Caki2 (cell line): ENCODE results near the gene ABCD3. TPM values are rescaled to one million over a fixed set of nuclear protein-coding genes. Genes with fewer than 3 reads are reported as not detected.
"Not testable (repeated sequence)": the region's sequence is repeated elsewhere in the genome, so short reads cannot be mapped to it uniquely, and the experiment has no call there.

Source experiments
- DNase-seq: peaks from one replicate; pipeline ENCODE4 v3.0.0-alpha.2; 2015; ENCODE audit warnings: low read depth
- in situ Hi-C: cut with HindIII; loops from 2 replicates; pipeline ENCODE4 v1.10.0; 2016; ENCODE audit warnings: low sequenced_read_pairs, low pct_unique_long_range_greater_than_20kb, mixed read lengths
- total RNA-seq: library from RNA; depleted of rRNA; stranded (reverse); fragments of >200 nt; shearing (Covaris generic); gene quantifications from 2 replicates; pipeline ENCODE4 v1.2.3, GENCODE V29; 2014; ENCODE audit warnings: low replicate concordance

The ABCD3 gene
- total RNA-seq, 1 experiment from 2014 or later = 17.1 TPM

GRCh38 chr1:94406446-94406845 is 11.7 kb upstream of the ABCD3 start:
- no peak for DNase-seq
- in situ Hi-C loops = no loop called here

- in situ Hi-C loops = no loop called here
- DNase-seq = no peak
Observed at GRCh38 chr1:94408104-94408830, 9.9 kb upstream of the ABCD3 start.

DNA sequence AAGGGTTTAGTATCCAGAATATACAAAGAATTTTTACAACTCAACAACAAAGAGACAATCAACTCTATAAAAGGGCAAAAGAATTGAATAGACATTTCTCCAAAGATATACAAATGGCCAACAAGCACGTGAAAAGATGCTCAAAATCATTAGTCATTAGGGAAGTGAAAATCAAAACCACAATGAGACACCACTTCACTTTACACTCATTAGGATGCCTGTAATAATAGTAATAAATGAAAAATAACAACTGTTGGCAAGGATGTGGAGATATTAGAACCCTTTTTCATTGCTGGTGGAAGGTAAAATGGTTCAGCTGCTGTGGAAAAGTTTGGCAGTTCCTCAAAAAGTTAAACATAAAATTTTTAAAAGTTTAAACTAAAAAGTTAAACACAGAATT is 7.0 kb upstream of the ABCD3 start:
- no peak for DNase-seq
- in situ Hi-C loops = no loop called here

DNA sequence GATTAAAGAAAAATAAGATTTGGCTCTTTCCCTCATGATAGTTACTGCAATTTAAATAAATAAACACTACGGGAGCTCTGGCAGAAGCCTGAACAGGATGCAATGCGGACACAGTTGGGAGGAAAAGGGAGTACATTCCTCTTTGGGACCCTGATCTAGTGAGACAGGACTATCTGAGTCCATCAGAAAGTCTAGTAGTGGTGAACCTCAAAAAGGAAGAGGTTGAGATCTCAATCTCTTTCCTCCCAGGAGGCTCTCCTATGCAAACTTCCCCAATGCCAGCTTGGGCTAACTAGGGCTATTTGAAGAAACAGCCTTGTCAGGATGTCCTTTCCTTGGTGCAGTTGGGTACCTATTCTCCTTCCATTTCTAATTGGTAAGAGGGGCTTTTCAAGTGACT is 4.9 kb upstream of the ABCD3 start:
- in situ Hi-C loops = no loop called here
- DNase-seq = no peak

- DNase-seq = no peak
- in situ Hi-C loops = no loop called here
Observed at GRCh38 chr1:94416901-94417727, 1.1 kb upstream of the ABCD3 start.

GRCh38 chr1:94417728-94417977 is 536 bp upstream of the ABCD3 start:
- no peak for DNase-seq
- in situ Hi-C loops = no loop called here

DNA sequence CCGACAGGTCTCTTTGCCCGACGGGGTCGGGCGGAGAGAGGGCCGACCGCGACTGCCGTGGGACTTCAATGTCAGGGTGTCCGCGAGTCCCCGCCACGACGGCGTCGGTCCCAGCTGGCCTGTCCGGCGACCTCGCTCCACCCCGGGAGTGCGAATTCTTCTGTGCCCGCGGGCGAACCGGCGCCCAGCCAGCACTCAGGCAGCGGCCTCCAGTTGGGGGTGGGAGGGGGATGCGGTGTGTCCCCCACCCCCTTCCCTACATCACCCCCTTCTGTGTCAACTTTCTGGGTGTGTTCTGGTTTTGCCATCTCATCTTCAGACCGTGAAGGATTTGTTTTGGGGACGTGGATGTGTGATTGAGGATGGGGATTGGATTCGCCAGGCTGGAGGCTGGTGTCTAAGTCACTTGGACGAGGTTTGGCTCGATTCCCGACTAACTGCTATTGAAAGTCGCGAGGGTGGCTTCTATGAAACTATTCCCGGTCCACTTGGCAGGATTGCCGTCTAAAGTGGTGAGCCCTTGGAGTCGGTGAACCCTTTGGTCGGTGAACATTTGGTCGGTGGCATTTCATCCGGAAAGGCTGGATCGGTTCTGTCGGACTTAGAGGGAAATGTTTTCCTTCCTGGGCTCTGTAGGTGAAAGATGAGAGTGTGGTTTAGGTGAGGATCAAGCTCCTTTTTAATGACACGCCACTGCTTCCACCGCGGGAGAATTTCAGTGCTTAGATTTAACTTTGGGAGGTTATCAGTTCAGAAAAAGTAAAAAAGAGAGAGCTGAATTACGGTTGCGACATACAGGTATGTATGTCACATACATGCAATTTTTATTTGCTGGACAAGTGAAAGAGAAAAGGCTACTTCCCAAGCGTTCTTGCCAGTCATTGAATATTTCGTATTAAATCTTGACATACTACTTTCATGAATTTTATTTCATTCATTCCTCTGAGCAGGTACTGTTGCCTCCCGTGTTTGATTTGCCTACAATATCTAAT is 771 bp downstream of the ABCD3 start:
- in situ Hi-C loops = no loop called here
- peak; percentile 24 for DNase-seq

DNA sequence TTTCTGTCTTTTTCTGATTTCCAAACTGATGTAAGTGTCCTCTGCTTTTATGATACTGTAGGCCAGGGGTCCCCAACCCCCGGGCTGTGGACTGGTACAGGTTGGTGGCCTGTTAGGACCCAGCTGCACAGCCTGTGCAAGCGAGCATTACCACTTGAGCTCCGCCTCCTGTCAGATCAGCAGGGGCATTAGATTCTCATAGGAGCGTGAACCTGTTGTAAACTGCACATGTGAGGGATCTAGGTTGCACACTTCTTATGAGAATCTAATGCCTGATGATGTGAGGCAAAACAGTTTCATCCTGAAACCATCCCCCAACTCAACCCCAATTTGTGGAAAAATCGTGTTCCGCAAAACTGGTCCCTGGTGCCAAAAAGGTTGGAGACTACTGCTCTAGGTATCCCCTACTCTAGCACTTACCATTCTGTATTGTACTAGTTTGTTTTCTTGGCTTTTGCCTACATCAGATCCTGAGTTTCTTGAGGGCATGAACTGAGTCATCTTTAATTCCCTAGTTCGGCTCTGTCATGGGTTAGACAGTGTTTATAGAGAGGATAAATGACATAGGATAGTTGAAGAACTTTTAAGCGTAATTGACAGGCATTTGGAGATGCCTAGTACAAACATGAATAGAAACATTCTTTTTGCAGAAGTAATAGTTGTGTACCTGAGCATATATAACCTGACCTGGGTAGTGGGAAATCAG is 4.1 kb downstream of the ABCD3 start:
- in situ Hi-C loops = no loop called here
- no peak for DNase-seq

- no peak for DNase-seq
- in situ Hi-C loops = no loop called here
Observed at GRCh38 chr1:94425821-94426484, 7.8 kb downstream of the ABCD3 start.

- in situ Hi-C loops, DNase-seq: not testable (repeated sequence)
Observed at GRCh38 chr1:94426485-94426870, 8.3 kb downstream of the ABCD3 start.

GRCh38 chr1:94428441-94428840 is 10.3 kb downstream of the ABCD3 start:
- no peak for DNase-seq
- in situ Hi-C loops = no loop called here

DNA sequence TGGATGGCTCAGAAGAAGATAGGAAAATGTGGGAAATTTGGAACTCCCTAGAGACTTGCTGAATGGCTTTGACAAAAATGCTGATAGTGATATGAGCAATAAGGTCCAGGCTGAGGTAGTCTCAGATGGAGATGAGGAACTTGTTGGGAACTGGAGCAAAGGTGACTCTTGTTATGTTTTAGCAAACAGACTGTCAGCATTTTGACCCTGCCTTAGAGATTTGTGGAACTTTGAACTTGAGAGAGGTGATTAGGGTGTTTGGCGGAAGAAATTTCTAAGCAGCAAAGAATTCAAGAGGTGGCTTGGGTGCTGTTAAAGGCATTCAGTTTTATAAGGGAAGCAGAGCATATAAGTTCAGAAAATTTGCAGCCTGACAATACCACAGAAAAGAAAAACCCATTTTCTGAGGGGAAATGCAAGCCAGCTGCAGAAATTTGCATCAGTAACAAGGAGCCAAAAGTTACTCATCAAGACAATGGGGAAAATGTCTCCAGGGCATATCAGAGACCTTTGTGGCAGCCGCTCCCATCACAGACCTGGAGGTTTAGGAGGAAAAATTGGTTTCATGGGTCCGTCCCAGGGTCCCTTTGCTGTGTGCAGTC is 10.8 kb downstream of the ABCD3 start:
- in situ Hi-C loops, DNase-seq: not testable (repeated sequence)

DNA sequence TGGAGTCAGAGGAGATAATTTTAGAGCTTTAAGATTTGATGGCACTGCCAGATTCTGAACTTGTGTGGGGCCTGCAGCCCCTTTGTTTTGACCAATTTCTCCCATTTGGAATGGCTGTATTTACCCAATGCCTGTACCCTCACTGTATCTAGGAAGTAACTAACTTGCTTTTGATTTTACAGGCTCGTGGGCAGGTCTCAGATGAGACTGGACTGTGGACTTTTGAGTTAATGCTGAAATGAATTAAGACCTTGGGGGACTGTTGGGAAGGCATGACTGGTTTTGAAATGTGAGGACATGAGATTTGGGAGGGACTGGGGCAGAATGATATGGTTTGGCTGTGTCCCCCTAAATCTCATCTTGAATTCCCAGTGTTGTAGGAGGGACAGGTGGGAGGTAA is 11.9 kb downstream of the ABCD3 start:
- in situ Hi-C loops, DNase-seq: not testable (repeated sequence)

GRCh38 chr1:94433866-94434265 is 15.7 kb downstream of the ABCD3 start:
- in situ Hi-C loops = no loop called here
- no peak for DNase-seq

DNA sequence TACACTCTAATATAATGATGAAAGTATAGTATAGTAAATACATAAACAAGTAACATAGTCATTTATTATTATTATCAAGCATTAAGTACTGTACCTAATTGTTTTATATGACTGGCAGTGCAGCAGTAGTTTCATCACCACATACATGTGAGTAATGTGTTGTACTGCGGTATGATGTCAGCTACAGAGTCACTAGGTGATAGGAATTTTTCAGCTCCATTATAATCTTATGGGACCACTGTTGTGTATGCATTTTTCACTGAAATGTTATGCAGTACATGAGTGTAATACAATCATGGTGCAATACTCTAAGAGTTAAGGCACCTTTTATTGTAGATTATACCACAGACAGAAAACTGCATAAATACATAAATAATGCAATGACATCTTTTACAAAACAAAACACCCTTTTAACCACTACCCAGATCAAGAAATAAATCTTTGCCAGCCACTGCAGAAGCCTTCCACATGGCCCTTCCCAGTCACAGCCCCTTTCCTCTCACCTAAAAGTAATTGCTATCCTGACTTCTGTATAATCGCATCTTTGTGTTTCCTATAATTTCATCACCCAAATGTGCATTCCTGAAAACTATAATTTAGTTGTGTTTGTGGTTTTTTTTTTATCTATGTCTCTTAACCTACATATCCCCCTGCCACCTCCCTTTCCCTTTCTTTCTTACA is 16.3 kb downstream of the ABCD3 start:
- DNase-seq = no peak
- in situ Hi-C loops = no loop called here

- in situ Hi-C loops = no loop called here
- DNase-seq = no peak
Observed at GRCh38 chr1:94438692-94439276, 20.6 kb downstream of the ABCD3 start.

GRCh38 chr1:94440088-94440487 is 21.9 kb downstream of the ABCD3 start:
- in situ Hi-C loops = no loop called here
- no peak for DNase-seq
